ENCODE results near the gene MYH4.

Gene MYH4

GRCh38 chr17:10394201-10394887 lies 75.0 kb downstream of the MYH4 start:
- no peaks in the 10 kb centered on the region for H3K9me3 ChIP-seq (ENCODE audit: control insufficient read depth, insufficient read depth, low read length)
- H3K9ac ChIP-seq (ENCODE audit: low read depth, low read length) = no peak overlapping the region
- H3K4me1 ChIP-seq (ENCODE audit: insufficient read depth, low read length) = no peaks in the 10 kb centered on the region
- no peaks in the 10 kb centered on the region for H3K36me3 ChIP-seq (ENCODE audit: insufficient read depth, low read length)

Data from ES-I3 (cell line).